GM23338 (cell line): ENCODE measurements around the gene RSPO3. TPM values are rescaled to one million over a fixed set of nuclear protein-coding genes. Genes with fewer than 3 reads are reported as not detected.

Experiments used
- ATAC-seq: fragments of 200-7000 bp; cut with Tn5 transposase; 3 replicates; pipeline ENCODE4 v1.9.1; 2020
- DNase-seq: peaks from one replicate; pipeline ENCODE4 v3.0.0-alpha.2; 2015; ENCODE audit warnings: low spot score
- H2AFZ ChIP-seq: fragments of 200-600 bp; sonication (generic); 2 replicates; pipeline ENCODE4 v1.8.0; 2016; ENCODE audit warnings: antibody characterized with exemption, mild to moderate bottlenecking, moderate library complexity
- H3F3A ChIP-seq: fragments of 200-600 bp; sonication (generic); replicated peaks from 2 replicates; pipeline ENCODE4 v1.8.0; 2017; ENCODE audit warnings: antibody characterized with exemption, mixed run types, low read depth
- H3K27ac ChIP-seq: fragments of 200-600 bp; sonication (generic); 2 replicates; pipeline ENCODE4 v1.6.1; 2016; ENCODE audit warnings: low read depth
- H3K27me3 ChIP-seq: fragments of 200-600 bp; sonication (generic); 2 replicates; pipeline ENCODE4 v1.8.0; 2016; ENCODE audit warnings: mild to moderate bottlenecking, mixed run types, moderate library complexity; ENCODE audit not compliant: insufficient read depth
- H3K36me3 ChIP-seq: fragments of 200-600 bp; sonication (generic); 2 replicates; pipeline ENCODE4 v1.8.0; 2016; ENCODE audit warnings: mild to moderate bottlenecking; ENCODE audit not compliant: insufficient read depth
- H3K4me1 ChIP-seq: fragments of 200-600 bp; sonication (generic); 2 replicates; pipeline ENCODE4 v1.8.0; 2016; ENCODE audit warnings: mild to moderate bottlenecking, moderate library complexity; ENCODE audit not compliant: insufficient read depth
- H3K4me2 ChIP-seq: fragments of 200-600 bp; sonication (generic); 2 replicates; pipeline ENCODE4 v1.7.1; 2017; ENCODE audit warnings: mixed run types
- H3K4me3 ChIP-seq: fragments of 200-600 bp; sonication (generic); 2 replicates; pipeline ENCODE4 v1.6.1; 2016; ENCODE audit warnings: mixed run types
- H3K79me2 ChIP-seq: fragments of 200-600 bp; sonication (generic); replicated peaks from 2 replicates; pipeline ENCODE4 v1.8.0; 2017; ENCODE audit warnings: mild to moderate bottlenecking; ENCODE audit not compliant: insufficient read depth
- H3K9me2 ChIP-seq: fragments of 200-600 bp; sonication (generic); 2 replicates; pipeline ENCODE4 v1.8.0; 2017; ENCODE audit not compliant: insufficient read depth
- H4K20me1 ChIP-seq: fragments of 200-600 bp; sonication (generic); replicated peaks from 2 replicates; pipeline ENCODE4 v1.8.0; 2017; ENCODE audit warnings: mild to moderate bottlenecking; ENCODE audit not compliant: insufficient read depth
- H3K27ac Mint-ChIP-seq: 2 replicates; pipeline ENCODE4 v1.8.0; 2020; ENCODE audit warnings: inconsistent platforms, mild to moderate bottlenecking, moderate library complexity, mixed read lengths
- H3K27me3 Mint-ChIP-seq: 3 replicates; pipeline ENCODE4 v1.8.0; 2022; ENCODE audit warnings: low read depth, mild to moderate bottlenecking, moderate library complexity, mixed read lengths, inconsistent platforms; ENCODE audit not compliant: insufficient read depth, poor library complexity
- H3K36me3 Mint-ChIP-seq: 3 replicates; pipeline ENCODE4 v1.8.0; 2021; ENCODE audit warnings: low read depth, mild to moderate bottlenecking, inconsistent platforms, moderate library complexity, mixed read lengths
- H3K4me1 Mint-ChIP-seq: 3 replicates; pipeline ENCODE4 v1.8.0; 2020; ENCODE audit warnings: mild to moderate bottlenecking, inconsistent platforms, mixed read lengths
- H3K4me3 Mint-ChIP-seq: 3 replicates; pipeline ENCODE4 v1.8.0; 2021; ENCODE audit warnings: moderate library complexity, mild to moderate bottlenecking, inconsistent platforms, mixed read lengths
- H3K9me3 Mint-ChIP-seq: 3 replicates; pipeline ENCODE4 v1.8.0; 2020; ENCODE audit warnings: moderate library complexity, mild to moderate bottlenecking, inconsistent platforms, mixed read lengths
- CREB1 ChIP-seq: fragments of 250-450 bp; sonication (Bioruptor Pico); IDR thresholded peaks from 2 replicates; pipeline ENCODE4 v1.5.0; 2020; ENCODE audit warnings: low read depth, mild to moderate bottlenecking, moderate library complexity
- EZH2phosphoT487 ChIP-seq: fragments of 200-600 bp; sonication (generic); IDR thresholded peaks from one replicate; pipeline ENCODE4 v1.8.1; 2018; ENCODE audit warnings: antibody characterized with exemption; ENCODE audit not compliant: unreplicated experiment
- NANOG ChIP-seq: IDR thresholded peaks from 2 replicates; pipeline ENCODE4 v1.6.1; 2016; ENCODE audit warnings: antibody characterized with exemption, borderline replicate concordance
- ZNF331 ChIP-seq: fragments of 250-450 bp; sonication (Bioruptor Pico); IDR thresholded peaks from 2 replicates; pipeline ENCODE4 v1.5.0; 2020; ENCODE audit warnings: low read depth, mild to moderate bottlenecking, moderate library complexity
- polyA plus RNA-seq: library from polyadenylated mRNA; unstranded; fragments of >200 nt; fragmentation: Nextera tagmentation; extraction: Ambion mirVana; gene quantifications from 2 replicates; pipeline ENCODE4 v1.2.1, GENCODE V29; 2016
- total RNA-seq: library from RNA; depleted of rRNA; stranded (reverse); fragments of >200 nt; shearing (Covaris generic); gene quantifications from 2 replicates; pipeline ENCODE4 v1.2.3, GENCODE V29; 2014
- TF ChIP-seq, protein P1 (sequence below): fragments of 250-450 bp; sonication (Bioruptor Pico); IDR thresholded peaks from 2 replicates; pipeline ENCODE4 v1.5.0; 2020; ENCODE audit warnings: mild to moderate bottlenecking, moderate library complexity
- TF ChIP-seq, protein P2 (sequence below), 2 experiments: fragments of 200-600 bp in 1 of 2; sonication (generic) in 1 of 2; conservative IDR thresholded peaks; 2 replicates each; pipeline versions ENCODE4 v1.5.1 to v1.6.1; 2016 to 2017; ENCODE audit warnings: antibody characterized with exemption in 2 of 2, low read depth in 2 of 2, mild to moderate bottlenecking in 2 of 2, moderate library complexity in 1 of 2

Gene RSPO3
- total and polyA plus RNA-seq, 2 experiments from 2014 or later: not detected

DNA sequence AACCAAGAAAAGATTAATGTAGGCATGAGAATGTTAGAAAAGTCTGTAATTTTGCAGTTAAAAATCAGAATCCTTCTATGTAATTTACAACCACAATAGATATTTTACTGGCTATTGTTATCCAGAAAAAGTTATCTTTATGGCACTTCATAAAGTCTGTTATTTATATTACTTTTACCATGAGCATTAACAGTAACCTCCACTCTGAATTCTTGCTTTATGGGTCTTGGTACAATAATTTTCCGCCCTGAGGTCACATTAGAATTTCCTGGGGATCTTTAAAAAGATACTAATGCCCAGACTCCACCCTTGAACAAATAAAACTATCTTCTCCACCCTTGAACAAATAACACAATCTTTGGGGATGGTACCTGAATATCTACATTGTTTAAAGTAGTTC is 9.6 kb downstream of the RSPO3 start (continued):
- TF ChIP-seq, protein P1, sequence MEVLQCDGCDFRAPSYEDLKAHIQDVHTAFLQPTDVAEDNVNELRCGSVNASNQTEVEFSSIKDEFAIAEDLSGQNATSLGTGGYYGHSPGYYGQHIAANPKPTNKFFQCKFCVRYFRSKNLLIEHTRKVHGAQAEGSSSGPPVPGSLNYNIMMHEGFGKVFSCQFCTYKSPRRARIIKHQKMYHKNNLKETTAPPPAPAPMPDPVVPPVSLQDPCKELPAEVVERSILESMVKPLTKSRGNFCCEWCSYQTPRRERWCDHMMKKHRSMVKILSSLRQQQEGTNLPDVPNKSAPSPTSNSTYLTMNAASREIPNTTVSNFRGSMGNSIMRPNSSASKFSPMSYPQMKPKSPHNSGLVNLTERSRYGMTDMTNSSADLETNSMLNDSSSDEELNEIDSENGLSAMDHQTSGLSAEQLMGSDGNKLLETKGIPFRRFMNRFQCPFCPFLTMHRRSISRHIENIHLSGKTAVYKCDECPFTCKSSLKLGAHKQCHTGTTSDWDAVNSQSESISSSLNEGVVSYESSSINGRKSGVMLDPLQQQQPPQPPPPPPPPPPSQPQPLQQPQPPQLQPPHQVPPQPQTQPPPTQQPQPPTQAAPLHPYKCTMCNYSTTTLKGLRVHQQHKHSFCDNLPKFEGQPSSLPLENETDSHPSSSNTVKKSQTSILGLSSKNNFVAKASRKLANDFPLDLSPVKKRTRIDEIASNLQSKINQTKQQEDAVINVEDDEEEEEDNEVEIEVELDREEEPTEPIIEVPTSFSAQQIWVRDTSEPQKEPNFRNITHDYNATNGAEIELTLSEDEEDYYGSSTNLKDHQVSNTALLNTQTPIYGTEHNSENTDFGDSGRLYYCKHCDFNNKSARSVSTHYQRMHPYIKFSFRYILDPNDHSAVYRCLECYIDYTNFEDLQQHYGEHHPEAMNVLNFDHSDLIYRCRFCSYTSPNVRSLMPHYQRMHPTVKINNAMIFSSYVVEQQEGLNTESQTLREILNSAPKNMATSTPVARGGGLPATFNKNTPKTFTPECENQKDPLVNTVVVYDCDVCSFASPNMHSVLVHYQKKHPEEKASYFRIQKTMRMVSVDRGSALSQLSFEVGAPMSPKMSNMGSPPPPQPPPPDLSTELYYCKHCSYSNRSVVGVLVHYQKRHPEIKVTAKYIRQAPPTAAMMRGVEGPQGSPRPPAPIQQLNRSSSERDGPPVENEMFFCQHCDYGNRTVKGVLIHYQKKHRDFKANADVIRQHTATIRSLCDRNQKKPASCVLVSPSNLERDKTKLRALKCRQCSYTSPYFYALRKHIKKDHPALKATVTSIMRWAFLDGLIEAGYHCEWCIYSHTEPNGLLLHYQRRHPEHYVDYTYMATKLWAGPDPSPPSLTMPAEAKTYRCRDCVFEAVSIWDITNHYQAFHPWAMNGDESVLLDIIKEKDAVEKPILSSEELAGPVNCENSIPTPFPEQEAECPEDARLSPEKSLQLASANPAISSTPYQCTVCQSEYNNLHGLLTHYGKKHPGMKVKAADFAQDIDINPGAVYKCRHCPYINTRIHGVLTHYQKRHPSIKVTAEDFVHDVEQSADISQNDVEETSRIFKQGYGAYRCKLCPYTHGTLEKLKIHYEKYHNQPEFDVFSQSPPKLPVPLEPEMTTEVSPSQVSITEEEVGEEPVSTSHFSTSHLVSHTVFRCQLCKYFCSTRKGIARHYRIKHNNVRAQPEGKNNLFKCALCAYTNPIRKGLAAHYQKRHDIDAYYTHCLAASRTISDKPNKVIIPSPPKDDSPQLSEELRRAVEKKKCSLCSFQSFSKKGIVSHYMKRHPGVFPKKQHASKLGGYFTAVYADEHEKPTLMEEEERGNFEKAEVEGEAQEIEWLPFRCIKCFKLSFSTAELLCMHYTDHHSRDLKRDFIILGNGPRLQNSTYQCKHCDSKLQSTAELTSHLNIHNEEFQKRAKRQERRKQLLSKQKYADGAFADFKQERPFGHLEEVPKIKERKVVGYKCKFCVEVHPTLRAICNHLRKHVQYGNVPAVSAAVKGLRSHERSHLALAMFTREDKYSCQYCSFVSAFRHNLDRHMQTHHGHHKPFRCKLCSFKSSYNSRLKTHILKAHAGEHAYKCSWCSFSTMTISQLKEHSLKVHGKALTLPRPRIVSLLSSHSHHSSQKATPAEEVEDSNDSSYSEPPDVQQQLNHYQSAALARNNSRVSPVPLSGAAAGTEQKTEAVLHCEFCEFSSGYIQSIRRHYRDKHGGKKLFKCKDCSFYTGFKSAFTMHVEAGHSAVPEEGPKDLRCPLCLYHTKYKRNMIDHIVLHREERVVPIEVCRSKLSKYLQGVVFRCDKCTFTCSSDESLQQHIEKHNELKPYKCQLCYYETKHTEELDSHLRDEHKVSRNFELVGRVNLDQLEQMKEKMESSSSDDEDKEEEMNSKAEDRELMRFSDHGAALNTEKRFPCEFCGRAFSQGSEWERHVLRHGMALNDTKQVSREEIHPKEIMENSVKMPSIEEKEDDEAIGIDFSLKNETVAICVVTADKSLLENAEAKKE (CRISPR knock-in tag): no peak
- TF ChIP-seq CREB1 (CRISPR knock-in tag) (no peak), EZH2phosphoT487 (no peak), ZNF331 (no peak), NANOG (no peak)
- TF ChIP-seq, protein P2, sequence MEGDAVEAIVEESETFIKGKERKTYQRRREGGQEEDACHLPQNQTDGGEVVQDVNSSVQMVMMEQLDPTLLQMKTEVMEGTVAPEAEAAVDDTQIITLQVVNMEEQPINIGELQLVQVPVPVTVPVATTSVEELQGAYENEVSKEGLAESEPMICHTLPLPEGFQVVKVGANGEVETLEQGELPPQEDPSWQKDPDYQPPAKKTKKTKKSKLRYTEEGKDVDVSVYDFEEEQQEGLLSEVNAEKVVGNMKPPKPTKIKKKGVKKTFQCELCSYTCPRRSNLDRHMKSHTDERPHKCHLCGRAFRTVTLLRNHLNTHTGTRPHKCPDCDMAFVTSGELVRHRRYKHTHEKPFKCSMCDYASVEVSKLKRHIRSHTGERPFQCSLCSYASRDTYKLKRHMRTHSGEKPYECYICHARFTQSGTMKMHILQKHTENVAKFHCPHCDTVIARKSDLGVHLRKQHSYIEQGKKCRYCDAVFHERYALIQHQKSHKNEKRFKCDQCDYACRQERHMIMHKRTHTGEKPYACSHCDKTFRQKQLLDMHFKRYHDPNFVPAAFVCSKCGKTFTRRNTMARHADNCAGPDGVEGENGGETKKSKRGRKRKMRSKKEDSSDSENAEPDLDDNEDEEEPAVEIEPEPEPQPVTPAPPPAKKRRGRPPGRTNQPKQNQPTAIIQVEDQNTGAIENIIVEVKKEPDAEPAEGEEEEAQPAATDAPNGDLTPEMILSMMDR (conservative IDR thresholded peaks at IDR 0.05; ENCODE audit: low read depth in 2 of 2): no peak

DNA sequence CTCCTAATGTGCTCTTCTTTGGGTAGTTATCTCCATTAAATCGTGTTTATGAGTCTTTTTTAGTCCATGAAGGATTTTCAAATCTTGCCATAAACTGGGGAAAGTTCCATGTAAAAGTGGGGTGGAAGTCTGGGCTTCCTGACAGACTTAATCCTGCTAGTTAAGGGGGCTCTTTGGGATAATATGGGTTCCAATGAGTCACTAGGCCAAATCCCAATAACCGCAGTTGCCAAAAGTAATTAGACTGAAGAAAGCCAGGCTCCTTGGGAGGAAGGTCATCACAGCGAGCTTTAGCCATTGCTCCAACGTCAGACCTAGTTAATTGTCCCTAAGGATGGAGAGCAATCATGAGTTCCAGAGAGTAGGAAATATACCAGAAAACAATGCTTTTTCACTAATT is 10.8 kb downstream of the RSPO3 start:
- Histone ChIP-seq H3K4me3 (no peak overlapping the region), H3K27me3 (no peaks in the 10 kb centered on the region), H3F3A (no peaks in the 10 kb centered on the region), H3K27ac (no peak overlapping the region), H3K36me3 (no peaks in the 10 kb centered on the region), H3K9me2 (no peaks in the 10 kb centered on the region), H4K20me1 (no peaks in the 10 kb centered on the region), H3K79me2 (no peaks in the 10 kb centered on the region), H3K4me1 (no peaks in the 10 kb centered on the region), H2AFZ (no peak overlapping the region), H3K4me2 (no peak overlapping the region)
- DNase-seq (no peak), ATAC-seq (no peak)
- Mint-ChIP-seq H3K4me3 (no peak overlapping the region), H3K4me1 (no peaks in the 10 kb centered on the region), H3K27ac (no peak overlapping the region), H3K36me3 (no peaks in the 10 kb centered on the region), H3K27me3 (no peaks in the 10 kb centered on the region), H3K9me3 (no peaks in the 10 kb centered on the region)
- TF ChIP-seq, protein P1 (CRISPR knock-in tag): no peak
